ENCODE data around the gene GPAM. TPM values are rescaled to one million over a fixed set of nuclear protein-coding genes. Genes with fewer than 3 reads are reported as not detected.

Gene GPAM
- total and polyA plus RNA-seq, 9 of the 15 experiments (the other 6 are each of a cell fraction or from before 2014, with no cell fraction given) = 3.5 to 7.5 (median 5.5) TPM

GRCh38 chr10:112221545-112221944, 38.0 kb upstream of the GPAM start (continued):
- TF ChIP-seq, protein P1, sequence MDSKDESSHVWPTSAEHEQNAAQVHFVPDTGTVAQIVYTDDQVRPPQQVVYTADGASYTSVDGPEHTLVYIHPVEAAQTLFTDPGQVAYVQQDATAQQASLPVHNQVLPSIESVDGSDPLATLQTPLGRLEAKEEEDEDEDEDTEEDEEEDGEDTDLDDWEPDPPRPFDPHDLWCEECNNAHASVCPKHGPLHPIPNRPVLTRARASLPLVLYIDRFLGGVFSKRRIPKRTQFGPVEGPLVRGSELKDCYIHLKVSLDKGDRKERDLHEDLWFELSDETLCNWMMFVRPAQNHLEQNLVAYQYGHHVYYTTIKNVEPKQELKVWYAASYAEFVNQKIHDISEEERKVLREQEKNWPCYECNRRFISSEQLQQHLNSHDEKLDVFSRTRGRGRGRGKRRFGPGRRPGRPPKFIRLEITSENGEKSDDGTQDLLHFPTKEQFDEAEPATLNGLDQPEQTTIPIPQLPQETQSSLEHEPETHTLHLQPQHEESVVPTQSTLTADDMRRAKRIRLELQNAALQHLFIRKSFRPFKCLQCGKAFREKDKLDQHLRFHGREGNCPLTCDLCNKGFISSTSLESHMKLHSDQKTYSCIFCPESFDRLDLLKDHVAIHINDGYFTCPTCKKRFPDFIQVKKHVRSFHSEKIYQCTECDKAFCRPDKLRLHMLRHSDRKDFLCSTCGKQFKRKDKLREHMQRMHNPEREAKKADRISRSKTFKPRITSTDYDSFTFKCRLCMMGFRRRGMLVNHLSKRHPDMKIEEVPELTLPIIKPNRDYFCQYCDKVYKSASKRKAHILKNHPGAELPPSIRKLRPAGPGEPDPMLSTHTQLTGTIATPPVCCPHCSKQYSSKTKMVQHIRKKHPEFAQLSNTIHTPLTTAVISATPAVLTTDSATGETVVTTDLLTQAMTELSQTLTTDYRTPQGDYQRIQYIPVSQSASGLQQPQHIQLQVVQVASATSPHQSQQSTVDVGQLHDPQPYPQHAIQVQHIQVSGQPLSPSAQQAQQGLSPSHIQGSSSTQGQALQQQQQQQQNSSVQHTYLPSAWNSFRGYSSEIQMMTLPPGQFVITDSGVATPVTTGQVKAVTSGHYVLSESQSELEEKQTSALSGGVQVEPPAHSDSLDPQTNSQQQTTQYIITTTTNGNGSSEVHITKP (IDR thresholded peaks at IDR 0.05; ENCODE audit: partially characterized antibody) = no peak
- no peak for TF ChIP-seq BRF1 (IDR thresholded peaks at IDR 0.05; ENCODE audit: borderline replicate concordance, extremely low read depth, insufficient read length)
- TF ChIP-seq SAFB (IDR thresholded peaks at IDR 0.05; ENCODE audit: borderline replicate concordance, low read depth, low read length) = no peak

DNA sequence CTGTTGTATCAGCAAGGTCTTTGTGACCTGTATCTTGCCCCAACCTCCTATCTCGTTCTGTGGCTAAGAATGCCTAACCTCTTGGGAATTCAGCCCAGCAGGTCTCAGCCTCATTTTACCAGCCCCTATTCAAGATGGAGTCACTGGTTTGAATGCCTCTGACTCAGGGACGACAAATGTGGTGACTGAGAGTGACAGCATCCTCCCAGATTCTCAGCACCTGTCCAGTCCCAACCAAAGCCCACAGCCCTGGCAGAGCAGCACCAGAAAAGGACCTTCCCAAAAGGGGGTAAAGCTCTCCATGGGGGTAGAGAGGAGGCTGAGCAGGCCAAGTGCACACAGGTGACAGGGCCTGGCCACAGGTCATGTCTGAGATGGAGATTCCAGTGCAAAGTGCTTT, 35.4 kb upstream of the GPAM start:
- FAIRE-seq = no peak
- H3K36me3 ChIP-seq (ENCODE audit: control insufficient read depth, insufficient read depth, low read length) = no peaks in the 10 kb centered on the region
- no peaks in the 10 kb centered on the region for H3K79me2 ChIP-seq (ENCODE audit: control insufficient read depth, insufficient read depth, low read length)
- no peak for ATAC-seq
- DNase-seq (ENCODE audit: extremely low read depth in 1 of 4, low spot score in 3 of 4) = no peak
- BruUV-seq (replicated peaks) = no TSS peak
- H3K27ac ChIP-seq (ENCODE audit: extremely low read depth, low read depth, low read length) = no peak overlapping the region
- H3K4me3 ChIP-seq = no peak overlapping the region
- 0% methylated on average over 2 of the region's 2 CpGs for WGBS (ENCODE audit: insufficient coverage, low coverage, missing lambda C conversion rate)
- in situ Hi-C loops (cut with MboI) = no loop called here
- H3K9ac ChIP-seq (ENCODE audit: insufficient read depth in 1 of 2, low read depth in 2 of 2, low read length in 2 of 2) = no peak overlapping the region
- no peaks in the 10 kb centered on the region for H3K9me1 ChIP-seq (ENCODE audit: control insufficient read depth, insufficient read depth, low read length)
- ChIA-PET CTCF (ENCODE audit: low intra/inter-chr PET ratio) (no interaction called here), POLR2A (no interaction called here)
- H3K4me1 ChIP-seq (replicated peaks in 1 of 2; ENCODE audit: control insufficient read depth in 2 of 2, insufficient read depth in 2 of 2, low read length in 2 of 2) = no peaks in the 10 kb centered on the region; a peak in 1 of 5 replicates
- no peaks in the 10 kb centered on the region for H3K9me3 ChIP-seq (replicated peaks; ENCODE audit: control insufficient read depth, insufficient read depth, low read depth, low read length)
- H3K4me2 ChIP-seq (ENCODE audit: insufficient read depth, low read length) = no peak overlapping the region
- no peaks in the 10 kb centered on the region for H4K20me1 ChIP-seq (replicated peaks; ENCODE audit: control insufficient read depth, insufficient read depth, low read length)
- intact Hi-C loops (cut with micrococcal nuclease) = no loop called here
- peaks cover 0 to 7% of the 10 kb centered on the region in 2 experiments; a peak in 2 of 5 replicates for H3K27me3 ChIP-seq (ENCODE audit: control insufficient read depth in 2 of 2, insufficient read depth in 2 of 2, low read length in 2 of 2)
- no peak overlapping the region for H2AFZ ChIP-seq (ENCODE audit: low read depth, low read length)
- TF ChIP-seq TCFL5 (CRISPR knock-in tag; conservative IDR thresholded peaks at IDR 0.05) (no peak), FOXK2 (conservative IDR thresholded peaks at IDR 0.05 in 1 of 2, IDR thresholded peaks at IDR 0.05 in 1 of 2; ENCODE audit: low read depth in 2 of 2) (no peak), NR1H2 (CRISPR knock-in tag; IDR thresholded peaks at IDR 0.05) (no peak), TFE3 (CRISPR knock-in tag; IDR thresholded peaks at IDR 0.05) (no peak), BRF1 (IDR thresholded peaks at IDR 0.05; ENCODE audit: borderline replicate concordance, extremely low read depth, insufficient read length) (no peak), ZBTB49 (CRISPR knock-in tag; IDR thresholded peaks at IDR 0.05; ENCODE audit: borderline replicate concordance) (no peak), C11orf30 (IDR thresholded peaks at IDR 0.05; ENCODE audit: low read depth) (no peak)
- TF ChIP-seq, protein P2, sequence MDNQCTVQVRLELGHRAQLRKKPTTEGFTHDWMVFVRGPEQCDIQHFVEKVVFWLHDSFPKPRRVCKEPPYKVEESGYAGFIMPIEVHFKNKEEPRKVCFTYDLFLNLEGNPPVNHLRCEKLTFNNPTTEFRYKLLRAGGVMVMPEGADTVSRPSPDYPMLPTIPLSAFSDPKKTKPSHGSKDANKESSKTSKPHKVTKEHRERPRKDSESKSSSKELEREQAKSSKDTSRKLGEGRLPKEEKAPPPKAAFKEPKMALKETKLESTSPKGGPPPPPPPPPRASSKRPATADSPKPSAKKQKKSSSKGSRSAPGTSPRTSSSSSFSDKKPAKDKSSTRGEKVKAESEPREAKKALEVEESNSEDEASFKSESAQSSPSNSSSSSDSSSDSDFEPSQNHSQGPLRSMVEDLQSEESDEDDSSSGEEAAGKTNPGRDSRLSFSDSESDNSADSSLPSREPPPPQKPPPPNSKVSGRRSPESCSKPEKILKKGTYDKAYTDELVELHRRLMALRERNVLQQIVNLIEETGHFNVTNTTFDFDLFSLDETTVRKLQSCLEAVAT (IDR thresholded peaks at IDR 0.05) = no peak

All from K562 (cell line).